EL (cell line): Measurements from ENCODE around the gene EIF3L.
"Not testable (repeated sequence)": the region's sequence is repeated elsewhere in the genome, so short reads cannot be mapped to it uniquely, and the experiment has no call there.

Experiments
- DNase-seq: peaks from one replicate; pipeline ENCODE4 v3.0.0-alpha.2; 2016

EIF3L gene

GRCh38 chr22:37849089-37849751 lies at the start of gene EIF3L:
Gene EIF3L (plus strand): TSS chr22:37849419. CDS start chr22:37849450, 31 bp downstream.
- peak; percentile 89 for DNase-seq

DNA sequence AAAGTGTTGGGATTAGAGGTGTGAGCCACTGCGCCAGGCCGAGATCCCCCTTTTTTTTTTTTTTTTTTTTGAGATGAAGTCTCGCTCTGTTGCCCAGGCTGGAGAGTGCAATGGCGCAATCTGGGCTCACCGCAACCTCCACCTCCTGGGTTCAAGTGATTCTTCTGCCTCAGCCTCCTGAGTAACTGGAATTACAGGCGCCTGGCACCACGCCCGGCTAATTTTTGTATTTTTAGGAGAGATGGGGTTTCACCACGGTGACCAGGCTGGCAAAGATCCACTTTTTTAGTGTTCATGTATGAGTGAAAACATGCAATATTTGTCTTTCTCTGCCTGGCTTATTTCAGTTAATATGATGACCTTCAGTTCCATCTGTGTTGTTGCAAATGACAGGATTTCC lies 49.2 kb upstream of the EIF3L start:
- DNase-seq, result not testable (repeated sequence)

DNA sequence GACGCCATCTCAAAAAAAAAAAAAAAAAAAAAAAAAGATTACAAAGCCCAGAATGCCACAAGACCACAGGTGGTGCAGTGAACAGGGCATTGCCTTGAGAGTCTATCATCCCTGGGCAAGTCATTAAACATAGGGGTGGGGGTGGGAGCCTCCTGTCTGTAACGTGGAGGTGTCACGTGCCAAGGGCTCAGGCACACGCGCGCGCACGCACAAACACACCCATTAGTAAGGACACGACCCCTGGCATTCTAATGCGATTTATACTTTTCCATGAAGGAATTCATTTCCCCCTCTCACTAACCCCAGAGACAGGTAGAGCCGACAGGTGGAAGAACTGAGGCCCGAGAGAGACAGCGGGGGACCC lies 47.3 kb upstream of the EIF3L start:
- no peak for DNase-seq

DNA sequence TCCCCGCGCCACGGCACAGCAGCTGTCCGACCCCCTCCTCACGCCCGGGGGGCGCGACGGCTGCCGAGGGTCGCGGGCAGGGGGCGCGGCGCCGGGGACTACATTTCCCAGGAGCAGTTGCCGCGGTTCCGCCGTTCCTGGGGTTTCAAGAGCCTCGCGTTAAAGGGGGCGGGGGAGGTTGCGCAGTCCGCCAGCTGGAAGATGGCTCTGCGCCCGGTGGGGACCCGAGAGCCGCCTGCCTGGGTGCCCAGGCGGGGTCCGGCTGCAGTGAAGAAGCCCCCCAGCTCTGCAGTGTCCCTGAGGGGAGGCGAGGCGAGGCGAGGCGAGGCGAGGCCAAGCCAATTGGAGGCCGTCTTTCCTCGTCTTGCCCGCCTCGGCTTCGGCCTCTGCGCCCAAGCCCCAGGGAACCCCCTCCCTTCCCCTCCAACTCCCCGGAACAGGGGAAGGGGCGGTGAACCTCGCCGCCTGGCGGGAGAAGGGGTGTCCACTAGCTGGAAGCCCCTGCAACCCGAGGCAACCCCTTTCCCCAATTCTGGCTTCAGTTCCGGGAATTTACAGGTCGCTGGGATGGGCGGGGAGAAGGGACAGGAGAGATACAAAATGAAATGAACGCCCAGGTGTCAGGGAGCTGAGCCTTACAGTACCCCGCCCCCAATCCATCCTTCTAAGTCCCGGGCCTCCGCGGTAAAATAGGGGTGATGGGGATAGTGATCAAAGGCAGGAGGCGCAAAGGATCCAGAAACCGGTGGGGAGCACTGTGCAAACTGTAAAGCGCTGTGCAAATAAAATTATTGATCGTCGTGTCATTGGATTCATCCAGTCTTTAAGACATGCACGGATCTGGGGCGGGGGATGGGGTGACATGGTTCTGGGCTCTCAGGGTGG lies 46.7 kb upstream of the EIF3L start:
- no peak for DNase-seq

GRCh38 chr22:37803195-37803638 lies 46.0 kb upstream of the EIF3L start:
- no peak for DNase-seq

DNA sequence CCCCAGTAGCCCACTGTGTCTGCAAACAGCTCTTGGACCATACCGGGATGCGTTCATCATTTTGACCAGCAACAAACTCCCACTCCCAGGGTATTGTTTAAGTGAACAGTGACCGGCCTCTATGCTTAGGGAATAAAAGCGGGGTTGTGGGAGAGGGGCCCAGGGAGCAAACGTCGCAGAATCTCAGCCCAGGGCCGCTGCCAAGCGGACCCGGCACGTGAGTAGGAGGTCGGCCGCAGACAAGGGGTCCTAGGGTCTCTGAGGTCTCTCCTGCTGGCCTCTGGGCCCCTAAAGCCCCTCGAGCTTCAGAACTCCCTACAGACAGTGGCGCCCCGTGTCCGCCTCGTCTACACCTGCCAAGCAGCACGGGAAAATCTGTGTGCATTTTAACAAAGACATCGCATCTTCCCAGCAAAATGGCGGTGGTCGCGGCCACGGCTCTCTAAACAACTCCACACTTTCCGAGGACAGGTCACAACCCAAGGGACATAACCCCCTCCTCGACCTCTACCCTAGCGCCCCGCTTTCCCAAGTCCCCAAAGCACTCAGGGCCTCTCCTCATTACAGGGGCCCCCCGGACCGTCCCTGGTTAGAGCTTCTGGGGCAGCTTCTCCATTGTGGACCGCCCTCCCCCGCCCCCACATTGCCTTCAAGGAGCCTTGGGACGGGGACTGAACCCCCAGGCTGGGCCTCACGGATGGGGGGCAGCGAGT lies 45.4 kb upstream of the EIF3L start:
- no peak for DNase-seq

- DNase-seq, result no peak
Measured at GRCh38 chr22:37804352-37804880, 44.8 kb upstream of the EIF3L start.

GRCh38 chr22:37804881-37805809 lies 44.1 kb upstream of the EIF3L start:
- DNase-seq, result peak; percentile 88

GRCh38 chr22:37805810-37806277 lies 43.4 kb upstream of the EIF3L start:
- DNase-seq, result no peak

GRCh38 chr22:37806409-37807333 lies 42.5 kb upstream of the EIF3L start:
- peak; percentile 68 for DNase-seq

GRCh38 chr22:37807410-37808293 lies 41.6 kb upstream of the EIF3L start, which contains the start of gene GCAT:
Gene GCAT (plus strand): TSS chr22:37807934. CDS start chr22:37807968, 34 bp downstream.
- peak; percentile 98 for DNase-seq

GRCh38 chr22:37808294-37808657 lies 40.9 kb upstream of the EIF3L start:
- peak; percentile 48 for DNase-seq

- no peak for DNase-seq
Measured at GRCh38 chr22:37809672-37810333, 39.4 kb upstream of the EIF3L start.

DNA sequence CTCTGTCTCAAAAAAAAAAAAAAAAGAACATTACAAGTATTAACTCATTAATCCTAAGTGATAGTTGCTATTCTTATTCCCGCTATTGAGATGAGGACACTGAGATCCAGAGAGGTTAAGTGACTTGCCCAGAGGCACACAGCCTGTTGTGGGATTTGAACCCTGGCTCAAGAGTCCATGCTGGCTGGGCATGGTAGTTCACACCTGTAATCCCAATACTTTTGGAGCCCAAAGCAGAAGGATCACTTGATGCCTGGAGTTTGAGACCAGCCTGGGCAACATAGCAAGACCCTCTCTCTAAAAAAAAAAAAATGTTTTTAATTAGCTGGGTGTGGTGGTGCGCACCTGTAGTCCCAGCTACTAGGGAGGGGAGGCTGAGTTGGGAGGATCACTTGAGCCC lies 37.4 kb upstream of the EIF3L start:
- DNase-seq, result no peak

DNA sequence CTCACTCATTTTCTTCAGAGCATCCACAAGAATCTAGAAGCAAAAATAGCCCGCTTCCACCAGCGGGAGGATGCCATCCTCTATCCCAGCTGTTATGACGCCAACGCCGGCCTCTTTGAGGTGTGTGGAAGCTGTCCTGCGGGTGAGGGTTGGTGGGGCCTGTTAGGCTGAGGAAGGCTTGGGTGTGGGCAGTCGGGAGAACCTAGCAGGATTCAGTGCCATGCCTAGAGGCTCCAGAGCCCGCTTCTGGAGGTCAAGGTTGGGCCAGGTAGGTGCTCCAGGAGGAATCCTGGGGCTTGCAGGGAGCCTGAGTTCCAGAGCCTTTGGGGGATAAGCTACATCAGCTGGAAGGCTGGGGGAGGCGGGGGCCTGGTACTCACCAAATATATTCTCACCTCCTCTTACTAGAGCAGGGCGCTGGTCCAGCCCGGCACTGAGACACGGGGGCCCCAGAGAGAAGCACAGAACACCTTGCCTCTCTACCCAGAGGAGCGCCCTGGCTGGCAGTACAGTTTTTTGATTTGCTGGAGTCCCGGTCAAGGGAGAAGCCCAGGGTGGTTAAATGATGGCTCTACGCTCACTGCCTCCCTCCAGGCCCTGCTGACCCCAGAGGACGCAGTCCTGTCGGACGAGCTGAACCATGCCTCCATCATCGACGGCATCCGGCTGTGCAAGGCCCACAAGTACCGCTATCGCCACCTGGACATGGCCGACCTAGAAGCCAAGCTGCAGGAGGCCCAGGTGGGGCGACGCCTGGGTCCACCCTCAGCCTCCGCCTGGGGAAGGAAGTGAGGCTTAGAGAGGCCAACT lies 36.1 kb upstream of the EIF3L start:
- DNase-seq, result no peak

GRCh38 chr22:37815593-37815992 lies 33.6 kb upstream of the EIF3L start:
- DNase-seq, result no peak

DNA sequence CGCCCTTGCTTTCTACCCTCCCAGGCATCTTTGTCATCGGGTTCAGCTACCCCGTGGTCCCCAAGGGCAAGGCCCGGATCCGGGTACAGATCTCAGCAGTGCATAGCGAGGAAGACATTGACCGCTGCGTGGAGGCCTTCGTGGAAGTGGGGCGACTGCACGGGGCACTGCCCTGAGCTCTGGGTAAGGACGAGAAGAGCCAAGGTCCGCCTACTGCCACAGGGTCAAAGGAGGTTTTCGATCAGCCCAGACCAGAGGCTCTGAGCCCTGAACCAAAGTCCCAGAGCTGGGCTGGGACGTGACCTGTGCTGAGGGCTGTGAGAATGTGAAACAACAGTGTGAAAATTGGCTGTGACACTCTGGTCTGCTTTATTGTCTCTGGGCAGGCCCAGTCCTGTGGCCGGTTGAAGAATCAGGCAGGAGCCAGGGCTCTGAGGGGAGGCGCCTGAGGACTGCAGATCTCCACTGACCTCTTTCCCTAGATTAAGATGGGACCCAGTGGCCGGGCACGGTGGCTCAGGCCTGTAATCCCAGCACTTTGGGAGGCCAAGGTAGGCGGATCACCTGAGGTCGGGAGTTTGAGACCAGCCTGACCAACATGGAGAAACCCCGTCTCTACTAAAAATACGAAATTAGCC lies 32.6 kb upstream of the EIF3L start:
- DNase-seq, result no peak
